Umbilical cord (tissue), 2 donors: ENCODE measurements around the gene TNFRSF4. TPM values are rescaled to one million over a fixed set of nuclear protein-coding genes. Genes with fewer than 3 reads are reported as not detected.
A peak's percentile ranks its signal among the peaks of the same experiment; 100 is the strongest.

Source experiments
- DNase-seq: peaks from one replicate; pipeline ENCODE4 v3.0.0-alpha.2; 2015; ENCODE audit warnings: low spot score
- total RNA-seq: library from RNA; depleted of rRNA; stranded (reverse); fragments of >200 nt; gene quantifications from one replicate; pipeline ENCODE4 v1.2.3, GENCODE V29; 2014; ENCODE audit warnings: low replicate concordance; ENCODE audit not compliant: insufficient read depth

The TNFRSF4 gene
- total RNA-seq, 1 donor from 2014 or later: not detected

DNA sequence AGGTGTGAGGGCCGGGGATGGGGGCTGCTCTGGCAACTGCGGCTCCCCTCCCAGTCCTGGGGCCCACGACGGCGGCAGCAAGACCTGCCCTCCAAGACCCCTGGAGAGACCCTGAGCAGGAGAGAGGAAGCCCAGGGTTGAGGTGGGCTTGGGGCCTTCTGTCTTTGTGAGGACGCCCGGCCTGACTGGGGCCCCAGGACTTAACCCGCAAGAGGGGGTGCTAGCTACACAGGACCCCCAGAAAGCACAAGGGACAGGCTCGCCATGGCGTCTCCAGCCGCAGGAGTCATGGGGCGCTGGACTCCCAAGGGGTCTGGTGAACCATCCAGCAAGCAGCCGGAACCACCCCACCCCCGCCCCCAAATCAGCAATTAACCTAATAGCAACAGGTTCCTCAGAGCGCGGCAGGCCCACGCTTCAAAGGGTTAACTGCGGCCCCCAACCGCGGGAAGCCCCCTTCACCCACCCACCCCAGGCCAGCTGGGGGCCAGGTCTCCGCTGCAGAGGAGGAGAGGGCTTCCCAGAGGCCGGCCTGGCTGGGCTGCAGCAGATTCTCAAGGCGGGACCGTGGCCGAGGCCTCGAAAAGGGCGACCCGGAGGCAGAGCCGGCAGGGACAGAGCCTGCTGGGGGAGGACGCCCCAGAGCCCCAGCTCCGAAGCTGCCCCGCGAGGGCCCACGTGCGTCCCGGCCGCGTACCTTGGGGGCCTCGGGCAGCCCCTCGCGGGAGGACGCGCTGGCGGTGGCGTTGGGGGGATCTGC is 32.0 kb upstream of the TNFRSF4 start:
- no peak for DNase-seq

DNA sequence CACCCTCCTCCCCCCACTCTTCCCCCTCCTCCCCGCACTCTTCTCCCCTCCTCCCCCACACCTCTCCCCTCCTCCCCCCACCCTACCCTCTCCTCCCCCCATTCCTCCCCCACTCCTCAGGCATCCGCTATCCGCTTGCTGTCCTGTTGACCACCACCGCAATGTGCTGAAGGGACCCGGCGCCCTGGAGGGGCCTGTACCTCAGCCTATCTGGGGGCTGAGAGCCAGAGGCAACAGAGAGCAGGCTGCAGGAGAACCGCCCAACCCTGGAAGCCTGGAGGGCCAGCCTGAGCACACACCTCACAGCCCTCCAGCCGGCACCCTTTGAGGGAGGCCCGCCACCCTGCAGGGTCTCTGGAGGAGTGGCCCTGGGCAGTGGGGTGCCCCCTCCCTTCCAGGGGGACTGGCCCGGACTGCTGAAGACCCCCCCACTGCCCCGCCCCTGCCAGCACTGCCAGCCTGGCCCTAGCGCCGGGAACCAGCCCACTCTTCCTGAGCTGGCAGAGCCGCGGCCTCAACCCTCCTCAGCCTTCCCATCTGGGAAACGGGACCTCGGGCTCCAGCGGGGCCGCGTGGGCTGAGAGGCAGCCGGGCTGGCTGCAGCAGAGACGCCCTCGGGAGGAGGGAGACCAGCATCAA is 31.3 kb upstream of the TNFRSF4 start:
- DNase-seq: no peak

DNA sequence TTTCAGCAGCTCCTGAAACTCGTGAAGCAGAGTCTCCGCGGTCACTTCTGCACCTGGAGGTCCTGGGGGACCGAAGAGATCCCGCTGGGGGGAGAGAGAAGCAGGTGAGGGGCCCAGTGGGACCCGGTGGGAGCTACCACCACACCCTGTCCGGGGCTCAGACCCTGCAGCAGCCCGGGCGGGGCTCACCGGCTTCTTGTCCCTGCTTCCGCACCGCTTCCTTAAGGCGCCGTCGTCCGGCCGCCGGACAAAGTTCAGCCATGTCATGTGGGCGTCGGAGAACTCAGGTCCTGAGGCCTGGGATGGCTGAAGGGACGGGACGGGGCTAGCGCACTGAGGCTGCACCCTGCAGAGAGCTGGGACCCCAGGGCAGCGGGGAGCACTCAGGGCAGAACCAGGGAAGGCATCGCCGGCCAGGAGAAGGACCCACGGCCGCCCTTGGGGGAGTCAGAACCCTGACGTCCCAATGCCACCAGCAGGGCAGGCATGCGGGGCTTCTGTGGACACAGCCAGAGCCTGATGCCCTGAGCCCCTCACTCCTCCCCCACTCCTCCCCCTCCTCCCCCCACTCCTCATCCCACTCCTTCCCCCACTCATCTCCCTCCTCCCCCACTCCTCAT is 30.3 kb upstream of the TNFRSF4 start:
- DNase-seq: no peak

DNA sequence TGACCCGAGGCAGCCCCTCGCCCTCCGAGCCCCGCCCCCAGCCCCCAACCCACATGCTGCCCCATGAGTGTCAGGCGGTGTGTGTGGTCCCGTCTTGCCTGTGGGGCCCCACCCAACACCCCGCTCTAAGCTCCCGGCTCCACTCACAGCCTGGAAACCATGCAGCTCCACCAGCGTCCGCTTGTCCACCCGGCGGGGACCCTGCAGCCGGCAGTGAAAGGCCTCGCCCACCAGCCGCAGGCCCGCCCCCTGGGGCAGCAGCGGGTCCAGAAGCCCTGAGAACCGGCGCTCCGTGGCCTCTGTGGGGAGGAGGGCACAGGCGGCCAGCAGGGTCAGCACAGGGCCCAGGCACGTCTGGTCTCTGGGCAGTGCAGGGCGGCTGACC is 29.8 kb upstream of the TNFRSF4 start:
- DNase-seq: no peak

DNA sequence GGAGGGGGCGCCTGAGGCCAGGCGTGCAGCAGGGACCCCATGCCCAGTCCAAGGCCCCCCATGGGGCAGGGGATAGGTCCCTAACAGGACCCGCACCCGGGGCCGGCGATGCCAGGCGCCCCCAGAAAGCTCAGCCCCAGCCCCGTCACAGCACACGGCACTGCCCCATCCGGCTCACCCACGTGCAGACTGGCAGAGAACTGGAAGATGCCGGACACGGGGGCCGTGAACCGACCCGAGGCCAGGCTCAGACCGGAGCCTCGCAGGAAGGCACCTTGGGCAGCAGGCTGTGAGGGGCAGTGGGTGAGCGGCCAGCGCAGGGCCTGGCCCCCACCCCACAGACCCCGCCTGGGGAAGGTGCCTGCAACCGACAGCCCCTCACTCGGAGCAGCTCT is 29.3 kb upstream of the TNFRSF4 start:
- DNase-seq: no peak

DNA sequence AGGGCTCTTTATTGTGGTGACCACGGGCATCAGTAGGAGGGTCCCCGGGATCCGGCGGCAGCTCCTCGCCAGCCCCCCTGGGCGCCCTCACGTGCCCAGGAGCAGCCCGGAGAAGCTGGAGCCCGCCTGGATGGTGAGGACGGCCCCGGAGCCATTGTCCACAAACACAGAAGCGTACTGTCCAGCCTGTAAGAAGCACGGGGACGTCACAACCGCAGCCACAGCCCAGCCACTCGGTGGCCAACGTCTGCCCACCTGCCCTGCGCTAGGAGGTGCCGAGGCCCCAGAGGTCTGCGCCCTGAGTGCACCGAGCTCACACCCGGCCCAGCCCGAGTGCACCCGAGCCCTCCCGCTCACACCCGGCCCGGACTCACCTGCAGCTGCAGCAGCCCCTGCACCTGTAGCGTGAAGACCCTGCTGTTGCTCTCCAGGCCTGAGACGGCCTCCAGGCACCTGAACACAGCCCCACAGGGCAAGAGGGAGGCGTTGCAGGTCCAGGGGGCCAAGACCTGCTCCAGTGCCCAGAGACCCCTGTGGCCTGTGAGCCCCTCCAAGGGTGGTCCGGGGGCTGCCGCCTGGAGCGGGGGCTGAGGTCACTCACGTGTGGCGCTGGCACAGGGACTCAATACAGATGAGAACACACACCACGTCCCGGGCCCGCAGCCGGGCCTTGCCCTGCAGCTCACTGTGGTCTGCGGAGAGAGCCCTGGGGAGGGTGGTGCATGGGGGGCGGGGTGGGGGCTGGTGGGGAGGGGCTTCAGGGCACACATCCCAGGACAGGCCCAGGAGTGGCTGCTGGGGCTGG is 28.7 kb upstream of the TNFRSF4 start:
- no peak for DNase-seq

DNA sequence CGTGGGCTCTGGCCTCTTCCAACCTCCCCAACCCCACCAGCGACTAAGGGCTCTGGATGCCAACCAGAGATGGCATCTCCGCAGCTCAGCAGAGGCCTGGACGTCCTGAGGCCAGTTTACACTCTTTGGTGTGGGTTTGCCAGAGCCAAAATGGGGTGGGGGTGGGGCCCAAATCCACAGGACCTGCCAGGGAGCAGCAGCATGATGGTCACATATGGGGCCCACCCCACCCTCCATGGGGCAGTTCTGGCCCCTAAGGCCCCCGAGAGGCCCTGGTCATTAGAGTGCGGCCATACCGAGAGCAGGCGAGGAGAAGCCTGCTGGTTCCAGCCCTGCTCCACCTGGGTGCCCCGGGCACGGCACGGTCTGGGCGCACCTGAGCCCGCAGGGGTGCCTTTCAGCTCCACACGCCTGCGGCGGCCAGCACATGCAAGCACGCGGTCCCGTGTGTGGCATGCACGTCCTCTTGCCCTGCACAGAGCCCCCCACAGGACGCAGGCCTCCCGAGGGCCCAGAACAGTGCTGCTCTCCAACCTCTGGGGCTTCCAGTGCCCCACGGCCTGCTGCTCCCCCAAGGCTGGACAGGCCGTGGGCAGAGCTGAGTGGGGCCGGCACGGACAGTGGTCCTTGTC is 27.8 kb upstream of the TNFRSF4 start:
- DNase-seq: no peak

DNA sequence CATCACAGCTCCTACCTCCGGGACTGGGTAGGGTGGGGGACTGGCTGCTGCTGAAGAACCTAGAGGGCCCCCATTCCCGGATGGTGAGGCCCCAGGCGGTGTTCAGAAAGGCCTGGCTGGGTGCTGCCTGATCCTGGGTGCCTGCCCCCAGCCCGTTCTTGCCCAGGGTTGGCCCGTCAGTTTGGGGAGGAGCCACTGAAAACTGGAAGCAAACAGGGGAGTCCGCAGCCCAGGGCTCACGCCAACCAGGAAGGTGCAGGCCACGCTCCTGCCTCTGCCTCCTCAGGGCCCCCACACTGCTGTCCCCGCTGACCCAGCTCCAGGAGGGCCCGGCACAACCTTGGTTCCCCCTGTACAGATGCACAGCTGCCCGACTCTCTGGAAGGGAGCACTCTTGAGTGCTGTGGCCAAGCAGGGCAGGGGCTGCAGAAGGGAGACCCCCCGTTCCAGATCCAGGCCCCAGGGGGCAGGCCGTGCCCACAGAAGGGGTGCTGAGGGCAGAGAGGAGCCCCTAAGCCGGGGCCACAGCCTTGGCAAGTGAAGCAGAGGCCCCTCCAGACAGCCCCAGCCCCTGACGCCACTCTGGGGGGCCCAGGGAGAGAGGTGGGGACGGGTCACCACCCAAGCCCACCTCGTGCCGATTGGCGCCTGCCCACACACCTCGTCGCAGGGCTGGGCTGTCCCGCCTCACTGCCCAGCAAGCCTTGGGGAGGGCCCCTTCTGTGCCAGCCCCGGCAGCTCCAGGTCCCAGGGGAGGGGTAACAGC is 27.1 kb upstream of the TNFRSF4 start:
- no peak for DNase-seq

DNA sequence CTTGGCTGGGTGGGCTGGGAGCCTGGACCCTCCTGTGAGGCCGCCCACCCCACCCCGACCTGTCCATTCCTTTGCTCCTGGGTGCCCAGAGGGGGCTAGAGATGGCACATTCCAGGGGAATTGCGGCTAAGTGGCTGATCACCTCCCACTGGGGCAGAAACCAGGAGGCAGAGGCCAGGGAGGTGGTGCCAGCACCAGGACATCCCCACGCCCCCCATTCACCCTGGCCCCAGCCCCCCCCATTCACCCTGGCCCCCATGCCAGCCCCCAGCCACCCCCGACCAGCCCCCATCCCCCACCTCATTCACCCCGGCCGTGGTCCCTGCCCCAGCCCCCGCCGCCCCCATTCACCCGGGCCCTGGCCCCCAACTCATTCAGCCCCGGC is 26.4 kb upstream of the TNFRSF4 start:
- no peak for DNase-seq

DNA sequence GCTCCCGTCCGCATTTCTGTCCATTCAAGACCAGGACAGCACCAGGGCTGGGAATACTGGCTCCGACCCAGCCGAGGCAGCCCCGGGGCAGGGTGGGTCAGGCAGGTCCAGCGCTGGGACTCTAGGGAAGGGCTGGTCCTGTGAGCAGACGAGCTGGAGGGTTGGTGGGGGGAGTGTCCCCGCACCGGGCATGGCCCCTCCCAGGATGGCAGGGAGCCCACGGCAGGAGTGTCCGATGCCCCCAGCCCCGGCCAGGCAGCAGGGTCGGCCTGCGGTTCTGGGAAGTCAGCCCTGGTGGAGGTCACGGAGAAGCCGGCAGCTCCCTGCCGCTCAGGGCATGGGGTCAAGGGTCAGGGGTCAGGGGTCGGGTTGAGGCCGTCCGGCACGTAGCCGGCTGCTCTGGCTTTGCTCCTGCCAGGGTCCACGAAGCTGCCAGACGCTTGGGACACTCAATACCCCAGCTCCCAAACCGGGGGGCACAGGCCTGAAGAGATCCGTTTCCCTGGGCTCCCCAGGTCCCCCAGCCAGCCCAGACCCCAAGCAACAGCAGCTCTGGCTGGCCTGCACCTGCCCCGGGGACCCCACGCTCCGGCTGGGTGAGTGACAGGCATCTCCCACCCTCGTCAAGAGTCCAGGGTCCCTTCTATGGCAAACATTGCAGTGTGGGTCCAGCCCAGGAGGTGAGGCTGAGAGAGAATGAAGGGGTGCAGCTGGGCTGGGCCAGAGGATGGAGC is 25.8 kb upstream of the TNFRSF4 start:
- DNase-seq: no peak

DNA sequence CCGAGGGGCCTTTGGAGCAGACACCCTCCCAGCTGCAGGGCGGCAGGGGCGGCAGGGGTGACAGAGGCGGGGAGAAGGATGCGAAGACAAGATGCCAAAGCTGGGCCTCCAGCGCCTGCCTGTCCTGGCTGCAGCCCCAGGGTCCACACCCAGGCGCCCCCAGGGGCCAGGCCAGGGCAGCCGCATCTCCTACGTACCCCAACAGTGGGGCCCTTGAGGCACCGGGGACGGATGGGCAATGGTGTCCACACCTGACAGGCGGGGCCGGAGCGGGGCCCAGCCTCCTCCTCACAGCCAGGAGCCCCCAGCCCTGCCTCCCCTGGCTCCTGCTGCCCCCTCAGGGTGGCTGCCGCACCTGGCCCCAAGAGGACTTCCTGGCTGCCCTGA is 25.3 kb upstream of the TNFRSF4 start:
- DNase-seq: no peak

DNA sequence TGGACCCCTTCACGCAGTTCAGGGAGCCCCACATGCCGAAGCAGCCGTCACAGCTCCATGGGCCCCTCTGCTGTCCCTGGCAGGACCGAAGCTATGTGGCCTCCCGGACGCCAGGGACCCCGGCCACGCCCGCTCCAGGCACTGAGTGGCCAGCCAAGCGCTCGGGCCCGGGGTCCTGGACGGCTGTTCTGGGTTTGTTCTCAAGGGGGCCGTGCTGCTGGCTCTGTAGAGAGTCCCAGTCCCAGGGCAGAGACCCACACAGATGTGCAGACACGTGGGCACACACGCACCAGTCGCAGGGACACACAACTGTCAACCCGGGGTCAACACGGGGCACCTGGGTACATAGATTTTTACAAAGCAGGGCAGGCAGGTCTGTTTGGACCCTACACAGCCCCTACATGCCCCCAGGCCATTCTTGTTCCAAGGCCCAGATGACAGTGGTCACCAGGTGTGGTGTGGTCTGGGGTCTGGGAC is 24.8 kb upstream of the TNFRSF4 start:
- DNase-seq: no peak

DNA sequence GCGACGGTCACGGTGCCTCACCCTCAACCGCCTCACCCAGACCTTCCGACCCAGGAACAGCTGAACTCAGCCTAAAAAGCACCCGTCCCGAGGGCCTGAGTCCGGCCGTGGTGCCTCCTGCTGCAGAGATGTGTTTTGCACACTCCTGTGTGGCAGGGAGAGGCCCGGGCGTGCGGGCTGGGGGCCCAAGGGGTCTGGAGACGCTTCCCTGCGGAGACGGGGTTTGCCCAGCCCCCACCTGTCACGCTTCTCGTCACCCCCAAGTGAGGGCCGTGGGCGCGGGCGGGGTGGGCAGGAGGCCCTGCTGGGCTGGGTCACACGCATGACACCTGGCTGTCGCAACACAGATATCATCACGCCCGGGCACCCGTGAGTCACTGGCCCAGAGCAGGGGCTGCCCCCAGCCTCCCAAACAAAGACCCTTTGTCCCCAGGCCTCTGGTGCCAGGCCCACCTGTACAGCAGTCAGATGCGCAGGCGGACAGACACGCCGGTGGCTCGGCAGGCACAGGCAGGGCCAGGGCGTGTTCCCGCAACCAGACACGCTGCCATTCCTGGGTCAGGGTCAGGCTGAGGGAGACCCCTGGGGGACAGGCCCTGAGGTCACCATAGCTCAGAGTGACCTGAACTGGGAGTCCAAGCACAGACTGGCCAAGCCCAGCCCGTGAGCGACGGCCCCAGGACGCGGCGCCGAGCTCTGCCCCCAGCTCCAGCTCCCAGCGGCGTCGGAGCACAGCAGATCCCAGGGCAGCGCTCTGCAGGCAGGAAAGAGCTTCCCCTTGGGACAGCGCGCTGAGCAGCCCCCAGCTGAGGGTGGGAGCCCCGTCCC is 24.1 kb upstream of the TNFRSF4 start:
- DNase-seq: no peak

DNA sequence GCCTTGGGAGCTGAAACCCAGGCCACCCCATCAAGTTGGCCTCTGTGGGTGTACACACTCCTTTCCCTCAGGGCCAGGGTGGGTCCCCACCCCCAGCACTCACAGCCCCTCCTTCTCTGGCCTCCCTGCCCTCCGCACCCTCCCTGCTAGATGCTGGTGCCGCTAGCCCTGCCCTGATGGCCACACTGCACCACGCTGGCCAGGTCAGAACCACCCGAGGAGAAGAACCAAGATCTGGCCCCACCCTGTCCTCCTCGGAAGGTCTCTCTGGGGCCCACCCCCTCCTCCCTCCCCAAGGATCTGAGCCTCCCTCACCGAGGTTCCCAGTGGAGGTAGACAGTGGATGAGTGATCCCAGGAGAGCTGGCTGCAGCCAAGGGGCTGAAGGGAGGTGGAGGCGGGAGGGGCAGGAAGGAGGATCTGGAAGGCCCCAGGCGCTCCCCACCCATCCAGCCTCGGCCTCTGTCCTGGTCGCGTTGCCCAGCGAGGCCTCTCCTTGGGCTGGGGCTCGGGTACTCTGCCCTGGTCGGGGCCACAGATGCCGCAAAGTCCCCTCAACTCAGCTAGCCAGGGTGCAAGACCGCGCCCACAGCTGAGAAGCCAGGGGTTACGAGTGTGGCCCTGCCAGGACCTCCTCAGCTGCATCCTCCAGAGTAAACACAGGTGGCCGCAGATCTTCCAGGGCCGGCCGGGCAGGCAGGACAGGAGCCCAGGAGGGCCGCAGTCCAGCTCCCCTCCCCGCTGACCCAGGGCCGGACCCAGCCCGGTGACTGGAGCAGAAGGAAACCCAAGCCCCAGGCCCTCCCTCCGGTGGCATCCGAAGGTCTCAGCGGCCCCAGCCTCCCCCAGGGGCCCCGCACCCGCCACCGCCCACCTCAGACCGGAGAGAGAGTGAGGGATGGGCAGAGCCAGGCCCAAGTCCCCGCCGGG is 23.3 kb upstream of the TNFRSF4 start:
- peak; percentile 28 for DNase-seq

DNA sequence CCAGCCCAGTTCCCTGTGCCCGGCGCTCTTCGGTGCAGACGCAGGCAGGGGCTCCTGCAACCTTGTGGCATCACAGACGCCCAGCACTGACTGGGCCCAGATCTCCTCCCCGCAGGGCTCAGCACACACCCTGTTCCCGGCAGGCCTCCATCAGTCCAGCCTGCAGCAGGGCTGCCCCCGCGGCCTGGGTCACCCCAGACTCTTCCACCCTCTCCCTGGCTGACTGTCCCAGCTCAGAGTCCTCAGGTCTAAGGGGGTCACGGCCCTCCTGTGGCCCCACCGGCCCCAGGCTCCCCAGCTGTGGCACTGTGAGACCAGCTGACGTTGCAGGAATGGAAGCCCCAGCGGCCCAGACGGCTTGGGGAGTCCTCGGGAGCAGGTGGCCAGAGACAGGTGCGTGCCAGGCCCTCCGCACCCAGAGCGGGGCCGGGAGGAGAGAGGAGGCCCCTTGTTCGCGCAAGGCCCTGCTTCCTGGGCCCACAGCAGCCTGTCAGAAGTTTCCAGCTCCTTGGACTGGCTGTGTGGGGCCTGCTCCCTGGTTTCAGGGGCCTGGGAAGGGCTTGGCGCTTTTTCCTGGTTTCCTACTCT is 22.3 kb upstream of the TNFRSF4 start:
- no peak for DNase-seq

DNA sequence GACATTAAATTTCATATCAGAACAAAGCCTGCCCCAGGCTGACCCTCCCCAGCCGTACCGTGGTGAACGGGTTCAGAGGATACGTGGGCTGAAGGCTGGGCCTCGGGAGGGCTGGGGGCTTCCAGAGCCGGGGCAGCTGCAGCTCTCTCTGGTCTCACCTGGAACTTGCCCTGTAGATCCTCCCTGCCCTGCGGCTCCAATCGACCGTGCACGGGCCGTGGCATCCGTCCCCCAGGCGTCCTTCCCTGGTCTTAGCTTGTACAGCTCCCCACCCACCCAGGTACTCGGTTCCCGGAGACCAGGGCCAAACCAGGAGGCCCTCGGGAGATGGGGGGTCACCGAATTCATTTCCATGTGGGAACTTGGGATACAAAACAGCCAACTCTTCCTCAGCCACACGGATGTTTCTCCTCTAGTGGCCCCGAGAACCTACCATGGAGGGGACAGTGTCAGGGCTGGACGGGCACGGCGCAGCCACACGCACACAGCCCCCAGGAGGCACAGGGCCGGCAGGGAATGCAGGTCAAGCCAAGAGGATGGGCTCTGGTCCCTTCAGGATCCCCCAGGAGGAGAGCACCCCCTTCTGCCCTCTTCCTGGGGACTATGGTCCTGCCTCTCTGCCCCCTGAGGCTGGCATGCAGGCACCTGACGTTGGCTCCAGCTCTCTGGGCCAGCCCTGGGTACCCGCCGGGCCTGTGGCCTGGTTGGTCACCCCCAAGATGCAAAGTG is 21.2 kb upstream of the TNFRSF4 start:
- no peak for DNase-seq

DNA sequence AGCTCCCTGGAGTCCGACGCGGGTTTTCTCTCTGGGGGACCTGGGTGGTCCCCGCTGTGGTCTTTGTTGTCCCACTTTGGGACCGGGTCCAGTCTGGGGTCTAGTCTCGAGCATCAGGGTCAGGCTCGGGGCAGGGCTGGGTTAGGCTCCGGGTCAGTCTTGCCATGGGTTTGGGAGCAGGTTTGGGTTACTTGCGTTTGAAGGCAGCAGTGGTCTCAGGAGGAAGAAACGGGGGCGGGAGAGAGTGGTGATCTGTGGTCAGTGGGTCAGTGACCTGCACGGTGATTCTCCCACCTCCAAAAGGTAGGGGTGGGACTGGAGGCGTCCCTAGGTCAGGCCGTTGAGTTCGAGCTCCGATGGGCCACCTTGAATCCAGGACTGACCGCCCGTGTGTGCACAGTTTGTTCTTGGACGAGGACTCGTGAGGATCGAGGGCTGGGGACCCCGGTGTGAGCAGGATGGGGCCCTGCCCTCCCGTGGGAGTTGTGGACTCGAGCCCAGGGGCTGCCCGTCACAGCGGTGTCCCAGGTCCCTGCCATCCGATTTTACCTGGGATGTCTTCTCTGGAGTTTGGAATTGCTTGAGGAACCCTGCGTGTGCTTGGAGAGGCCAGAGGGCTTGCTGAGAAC is 20.3 kb upstream of the TNFRSF4 start:
- DNase-seq: no peak
